ENCODE measurements around the gene MYCN.
"Not testable (repeated sequence)": the region's sequence is repeated elsewhere in the genome, so short reads cannot be mapped to it uniquely, and the experiment has no call there.

Gene MYCN

DNA sequence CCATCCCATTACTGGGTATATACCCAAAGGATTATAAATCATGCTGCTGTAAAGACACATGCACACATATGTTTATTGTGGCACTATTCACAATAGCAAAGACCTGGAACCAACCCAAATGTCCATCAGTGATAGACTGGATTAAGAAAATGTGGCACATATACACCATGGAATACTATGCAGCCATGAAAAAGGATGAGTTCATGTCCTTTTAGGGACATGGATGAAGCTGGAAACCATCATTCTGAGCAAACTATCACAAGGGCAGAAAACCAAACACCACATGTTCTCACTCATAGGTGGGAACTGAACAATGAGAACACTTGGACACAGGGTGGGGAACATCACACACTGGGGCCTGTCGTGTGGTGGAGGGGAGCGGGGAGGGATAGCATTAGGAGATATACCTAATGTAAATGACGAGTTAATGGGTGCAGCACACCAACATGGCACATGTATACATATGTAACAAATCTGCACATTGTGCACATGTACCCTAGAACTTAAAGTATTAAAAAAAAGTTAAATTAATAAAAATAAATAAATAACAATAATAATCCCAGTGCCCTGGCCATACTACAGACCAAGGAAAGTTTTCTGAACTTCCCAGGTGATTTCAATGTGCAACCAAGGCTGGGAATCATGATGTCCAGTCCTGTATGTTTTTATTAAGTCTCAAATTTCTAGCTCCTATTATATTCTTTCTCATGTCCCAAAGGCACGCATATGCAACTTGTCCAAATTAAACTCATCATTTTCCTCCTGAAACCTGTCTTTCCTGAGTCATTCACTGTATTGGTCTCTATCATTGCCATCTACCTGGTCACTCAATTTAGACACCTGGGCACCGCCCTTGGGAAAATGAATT lies 23.0 kb downstream of the MYCN start:
- DNase-seq = not testable (repeated sequence)

GRCh38 chr2:15963977-15964670 lies 23.8 kb downstream of the MYCN start:
- DNase-seq = no peak

- DNase-seq = no peak
Measured at GRCh38 chr2:15964936-15965563, 24.7 kb downstream of the MYCN start.

GRCh38 chr2:15965564-15966019 lies 25.2 kb downstream of the MYCN start:
- peak; percentile 28 to 46 for DNase-seq

- DNase-seq = no peak
Measured at GRCh38 chr2:15967415-15968279, 27.3 kb downstream of the MYCN start.

DNA sequence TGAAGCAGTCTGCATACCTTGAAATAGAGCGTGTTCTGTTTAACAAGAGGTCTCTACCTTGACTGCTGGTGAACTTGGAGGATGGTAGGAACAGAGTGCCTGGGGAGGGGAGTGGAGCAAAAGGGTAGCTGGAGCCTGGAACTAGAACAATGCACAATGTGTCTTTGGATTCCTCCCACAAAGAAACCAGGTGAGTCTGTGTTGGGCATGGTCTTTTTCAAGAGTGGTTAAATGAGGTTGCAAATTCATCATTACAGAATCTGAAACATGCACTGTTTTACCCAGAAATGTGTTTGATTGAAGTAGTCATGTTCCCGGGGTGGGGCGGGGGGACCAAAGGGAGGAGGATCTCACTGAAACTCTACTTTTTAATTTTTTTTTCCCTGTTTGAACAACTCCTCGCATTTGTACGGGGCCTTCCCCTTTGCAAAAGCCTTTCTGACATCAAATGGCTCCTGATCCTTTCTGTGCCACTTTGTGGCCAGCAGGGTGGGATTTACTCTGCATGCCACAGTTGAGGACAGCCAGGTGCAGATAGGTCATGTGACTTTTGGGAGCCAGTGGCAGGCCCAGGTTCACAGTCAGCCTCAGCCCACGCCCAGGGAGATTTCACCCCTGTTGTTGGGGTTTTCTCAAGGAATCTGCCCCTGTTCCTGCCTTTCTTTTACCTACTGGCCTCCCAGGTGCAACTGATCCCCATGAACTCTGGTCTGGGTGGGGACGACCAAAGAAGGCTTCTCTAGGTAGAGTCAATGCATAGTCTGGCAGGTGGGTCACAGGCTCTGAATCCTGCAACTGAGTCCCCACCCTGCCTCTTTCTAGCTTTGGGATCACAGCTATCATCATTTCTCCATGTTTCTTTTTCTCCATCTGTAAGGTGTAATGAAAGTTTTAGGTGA lies 28.2 kb downstream of the MYCN start:
- DNase-seq = no peak

DNA sequence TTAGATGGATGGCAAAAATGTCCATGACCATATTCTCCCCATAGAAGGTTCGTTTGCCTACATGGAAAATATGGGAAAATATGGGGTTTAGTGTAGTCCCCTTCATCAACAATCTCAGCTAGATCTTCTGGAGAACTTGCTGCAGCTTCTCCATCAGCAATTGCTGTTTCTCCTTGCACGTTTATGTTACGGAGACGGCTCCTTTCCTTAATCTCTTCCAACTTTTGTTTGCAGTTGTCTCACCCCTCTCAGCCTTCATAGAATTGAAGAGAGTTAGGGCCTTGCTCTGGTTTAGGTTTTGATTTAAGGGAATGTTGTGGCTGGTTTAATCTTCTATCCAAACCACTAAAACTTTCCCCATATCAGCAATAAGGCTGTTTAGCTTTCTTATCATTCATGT lies 28.9 kb downstream of the MYCN start:
- no peak for DNase-seq

DNA sequence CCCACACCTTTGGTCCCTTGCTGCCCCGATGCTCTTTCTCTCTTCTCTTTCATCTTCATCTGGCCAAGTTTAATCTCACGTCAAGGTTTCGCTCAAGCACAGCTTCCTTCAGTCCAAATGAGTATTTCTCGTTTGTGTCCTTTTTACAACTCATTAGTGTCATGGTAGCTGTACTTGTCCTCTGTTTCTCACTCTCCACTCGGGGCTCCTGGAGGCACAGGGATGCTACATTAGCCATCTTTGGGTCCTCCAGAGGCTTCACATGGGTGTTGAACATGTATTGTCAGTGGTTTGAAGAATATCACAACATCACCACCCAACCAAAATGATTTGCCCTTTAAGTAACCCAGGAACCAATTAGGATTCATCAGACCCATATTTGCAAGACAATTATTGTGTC lies 30.4 kb downstream of the MYCN start:
- DNase-seq = no peak

GRCh38 chr2:15971351-15971750 lies 31.0 kb downstream of the MYCN start:
- no peak for DNase-seq

DNA sequence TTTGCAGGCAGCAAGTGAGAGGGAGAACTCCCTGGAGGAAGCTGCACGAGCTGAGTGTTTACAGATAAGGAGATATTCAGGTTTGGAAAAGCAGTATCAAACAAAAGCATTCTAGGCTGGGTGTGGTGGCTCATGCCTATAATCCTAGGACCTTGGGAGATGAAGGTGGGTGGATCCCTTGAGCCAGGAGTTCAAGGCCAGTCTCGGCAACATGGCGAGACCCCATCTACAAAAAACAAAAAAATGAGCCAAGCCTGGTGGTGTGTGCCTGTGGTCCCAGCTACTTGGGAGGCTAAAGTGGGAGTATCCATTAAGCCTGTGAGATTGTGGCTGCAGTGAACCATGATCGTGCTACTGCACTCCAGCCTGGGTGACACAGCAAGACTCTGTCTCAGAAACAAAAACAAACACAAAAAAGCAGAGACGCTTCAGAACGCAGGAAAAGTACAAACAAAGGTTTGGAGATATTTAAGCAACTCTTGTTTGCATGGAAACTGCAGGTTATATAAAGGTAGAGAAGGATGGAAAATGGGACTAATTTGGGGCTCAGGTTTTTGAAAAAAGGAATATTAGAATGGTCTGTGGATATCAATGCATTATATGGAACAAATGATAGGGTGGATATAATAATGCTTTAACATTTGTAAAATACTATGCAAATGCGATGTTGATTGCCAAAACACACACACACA lies 31.6 kb downstream of the MYCN start:
- no peak for DNase-seq

DNA sequence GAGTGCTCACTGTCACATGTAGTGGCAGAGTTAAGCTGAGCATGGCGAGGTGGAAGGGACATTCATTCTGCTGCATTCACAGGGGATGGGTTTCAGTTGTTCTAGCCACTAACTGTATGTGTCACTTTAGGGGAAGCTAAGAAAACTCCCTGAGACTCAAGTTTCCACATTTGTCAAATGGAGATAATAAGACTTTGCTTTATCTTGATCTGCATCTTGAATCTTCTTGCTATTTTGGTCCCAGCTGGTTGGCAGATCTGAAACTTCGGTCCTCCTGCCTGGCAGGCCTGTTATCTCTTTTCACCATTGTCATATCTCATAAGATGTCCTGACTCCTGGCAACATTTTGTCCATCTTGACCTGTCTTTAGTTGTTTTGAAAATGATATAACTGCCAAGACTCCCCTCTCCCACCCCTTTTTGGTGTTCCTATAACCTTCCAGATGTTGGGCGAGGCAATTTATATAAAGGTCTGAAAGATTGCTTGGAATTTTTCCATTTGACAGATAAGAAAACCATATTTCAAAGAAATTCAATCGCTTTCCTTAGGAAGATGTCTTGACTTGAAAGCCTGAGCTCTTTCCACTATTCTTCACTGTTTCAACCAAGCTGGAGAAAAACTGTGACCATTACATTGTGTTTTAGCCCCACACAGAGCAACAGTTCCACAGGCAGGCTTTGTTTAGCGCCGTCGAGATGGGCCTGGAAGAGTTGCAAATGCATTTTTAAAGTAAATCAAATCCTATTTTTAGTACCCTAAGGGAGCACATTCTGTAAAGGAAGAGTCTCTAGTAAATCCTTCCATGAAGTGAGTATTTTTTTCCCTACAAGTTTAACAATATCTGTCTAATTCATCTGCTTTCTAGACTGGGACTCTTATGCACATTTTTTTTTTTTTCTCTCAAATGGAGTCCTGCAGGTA lies 33.4 kb downstream of the MYCN start:
- no peak for DNase-seq

DNA sequence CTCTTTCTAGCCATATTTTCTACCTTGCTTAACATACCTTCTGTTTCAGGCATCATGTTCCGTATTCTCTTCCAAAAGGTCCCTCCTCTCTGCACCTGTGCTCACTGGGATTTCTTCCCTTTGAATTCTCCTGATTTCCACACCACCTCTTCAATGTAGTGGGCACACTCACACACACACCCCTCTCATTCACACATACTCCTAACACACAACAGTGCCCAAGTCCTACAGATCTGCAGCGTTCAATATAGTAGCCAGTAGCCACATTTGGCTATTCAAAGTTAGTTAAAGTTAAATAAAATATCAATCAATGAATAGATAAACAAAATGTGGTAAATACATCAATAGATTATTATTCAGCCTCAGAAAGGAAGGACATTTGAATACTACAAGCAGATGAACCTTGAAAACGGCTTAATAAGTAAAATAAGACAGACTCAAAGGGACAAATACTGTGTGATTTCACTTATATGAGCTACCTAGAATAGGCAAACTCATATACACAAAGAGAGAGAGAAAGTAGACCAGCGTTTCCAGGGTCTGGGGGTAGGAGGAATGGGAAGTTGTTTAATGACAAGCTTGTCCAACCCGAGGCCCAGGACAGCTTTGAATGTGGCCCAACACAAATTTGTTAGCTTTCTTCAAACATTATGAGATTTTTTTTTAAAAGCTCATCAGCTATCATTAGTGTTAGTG lies 34.4 kb downstream of the MYCN start:
- no peak for DNase-seq

- no peak for DNase-seq
Measured at GRCh38 chr2:15975261-15975600, 34.9 kb downstream of the MYCN start.

- DNase-seq = no peak
Measured at GRCh38 chr2:15975676-15976075, 35.3 kb downstream of the MYCN start.

DNA sequence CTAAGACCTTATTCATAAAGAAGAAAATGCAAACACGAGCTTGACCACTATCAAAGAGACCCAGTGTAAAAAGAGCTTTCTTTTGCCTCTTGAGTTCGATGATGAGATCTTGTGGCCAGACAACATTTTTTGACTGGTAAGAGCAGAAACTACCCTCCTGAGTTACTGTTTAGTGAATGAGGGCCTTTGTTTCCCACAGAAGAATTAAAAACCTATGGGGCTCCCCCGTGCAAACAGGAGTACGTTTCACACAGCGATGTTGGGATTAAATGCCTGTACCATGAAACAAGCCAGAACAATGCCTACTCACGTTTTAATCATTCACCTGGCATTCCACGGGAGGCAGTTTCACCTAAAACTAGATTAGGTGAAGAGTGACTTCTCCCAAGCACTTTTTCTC lies 36.0 kb downstream of the MYCN start:
- no peak for DNase-seq

DNA sequence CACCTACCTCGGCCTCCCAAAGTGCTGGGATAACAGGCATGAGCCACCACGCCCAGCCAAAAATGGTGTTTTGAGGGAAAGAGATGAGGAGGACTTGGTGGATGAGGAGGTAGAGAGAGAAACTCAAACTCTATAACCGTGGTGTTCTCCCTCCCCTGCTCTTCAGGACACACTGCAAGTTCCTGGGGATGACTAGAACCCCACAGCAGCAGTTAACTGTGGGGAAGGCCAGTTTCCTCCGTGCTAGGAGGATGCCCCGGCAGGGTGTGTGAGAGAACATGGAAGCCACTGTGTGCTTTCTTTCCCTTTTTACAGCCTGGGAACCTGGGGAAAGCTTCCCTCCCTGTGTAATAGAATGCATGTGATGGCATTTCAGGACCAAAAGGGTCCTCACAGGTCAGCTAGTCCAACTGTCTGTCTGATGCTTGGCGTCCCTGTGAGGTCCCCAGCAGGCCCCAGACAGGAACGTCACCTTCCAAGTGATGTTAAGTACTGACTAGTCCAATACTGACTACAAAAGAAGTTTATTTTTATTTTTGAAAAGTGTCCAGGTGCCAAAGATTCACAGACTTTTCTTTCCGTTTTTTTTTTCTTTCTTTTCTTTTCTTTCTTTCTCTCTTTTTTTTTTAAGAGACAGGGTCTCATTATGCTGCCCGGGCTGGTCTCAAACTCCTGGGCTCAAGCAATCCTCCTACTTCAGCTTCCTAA lies 38.9 kb downstream of the MYCN start:
- no peak for DNase-seq

DNA sequence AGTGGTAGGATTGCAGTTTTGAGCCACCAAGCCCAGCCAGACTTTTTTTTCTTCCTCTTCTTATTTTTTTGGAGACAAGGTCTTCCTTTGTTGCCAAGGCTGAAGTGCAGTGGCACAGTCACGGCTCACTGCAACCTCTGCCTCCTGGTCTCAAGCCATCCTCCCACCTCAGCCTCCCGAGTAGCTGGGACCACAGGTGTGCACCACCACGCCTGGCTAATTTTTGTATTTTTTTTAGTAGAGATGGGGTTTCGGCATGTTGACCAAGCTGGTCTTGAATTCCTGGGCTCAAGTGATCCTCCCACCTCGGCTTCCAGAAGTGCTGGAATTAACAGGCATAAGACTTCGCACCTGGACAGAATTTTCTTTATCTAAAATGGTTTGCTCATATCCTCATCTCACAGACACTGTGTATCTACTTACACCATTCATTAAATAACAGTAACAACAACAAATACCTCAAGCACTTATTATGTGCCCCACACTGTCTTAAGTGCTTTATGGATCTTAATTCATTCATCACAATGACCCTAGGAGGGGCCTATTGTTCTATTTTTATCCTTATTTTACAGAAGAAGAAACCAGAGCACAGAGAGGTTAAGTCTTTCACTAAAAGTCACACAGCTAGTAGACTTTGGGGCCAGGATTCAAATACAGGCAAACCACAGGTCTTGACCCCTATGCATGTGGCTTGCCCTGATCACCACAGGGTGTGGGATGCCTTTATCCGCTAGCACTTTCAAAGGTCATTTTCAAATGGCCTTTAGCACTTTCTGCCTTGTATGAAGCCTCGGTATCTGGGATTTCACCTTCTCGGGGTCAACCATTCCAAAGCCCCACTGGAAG lies 39.6 kb downstream of the MYCN start:
- no peak for DNase-seq

- no peak for DNase-seq
Measured at GRCh38 chr2:15980605-15981098, 40.3 kb downstream of the MYCN start.
